ENCODE measurements around the gene FSIP1. TPM values are rescaled to one million over a fixed set of nuclear protein-coding genes. Genes with fewer than 3 reads are reported as not detected.

Gene FSIP1
- total RNA-seq, 1 donor from 2014 or later: 1.6 TPM

GRCh38 chr15:39585389-39585841 lies 197.2 kb downstream of the FSIP1 start:
- Mint-ChIP-seq H3K4me3 (ENCODE audit: low read depth) (no peak overlapping the region), H3K4me1 (ENCODE audit: low read depth) (peaks cover 22% of the 10 kb centered on the region), H3K27me3 (peaks cover 7% of the 10 kb centered on the region), H3K27ac (no peak overlapping the region), H3K9me3 (ENCODE audit: low read depth) (no peaks in the 10 kb centered on the region), H3K36me3 (ENCODE audit: insufficient read depth) (peaks cover 9% of the 10 kb centered on the region)
- TF ChIP-seq CTCF (IDR thresholded peaks at IDR 0.05; ENCODE audit: unreplicated experiment): no peak
- DNase-seq (ENCODE audit: low spot score, unreplicated experiment): no peak

- Mint-ChIP-seq H3K27ac (no peak overlapping the region), H3K4me1 (ENCODE audit: low read depth) (peaks cover 23% of the 10 kb centered on the region), H3K36me3 (ENCODE audit: insufficient read depth) (peaks cover 8% of the 10 kb centered on the region), H3K9me3 (ENCODE audit: low read depth) (no peaks in the 10 kb centered on the region), H3K4me3 (ENCODE audit: low read depth) (no peak overlapping the region), H3K27me3 (peaks cover 7% of the 10 kb centered on the region)
- TF ChIP-seq CTCF (IDR thresholded peaks at IDR 0.05; ENCODE audit: unreplicated experiment): no peak
- no peak for DNase-seq (ENCODE audit: low spot score, unreplicated experiment)
These were observed 197.8 kb downstream of the FSIP1 start for GRCh38 chr15:39584662-39585388.

GRCh38 chr15:39584266-39584659 lies 198.4 kb downstream of the FSIP1 start:
- peaks cover 8% of the 10 kb centered on the region for H3K27me3 Mint-ChIP-seq
- H3K9me3 Mint-ChIP-seq (ENCODE audit: low read depth): no peaks in the 10 kb centered on the region
- H3K36me3 Mint-ChIP-seq (ENCODE audit: insufficient read depth): peaks cover 8% of the 10 kb centered on the region
- no peak overlapping the region for H3K4me3 Mint-ChIP-seq (ENCODE audit: low read depth)
- H3K27ac Mint-ChIP-seq: no peak overlapping the region
- DNase-seq (ENCODE audit: low spot score, unreplicated experiment): no peak
- peaks cover 27% of the 10 kb centered on the region for H3K4me1 Mint-ChIP-seq (ENCODE audit: low read depth)
- no peak for TF ChIP-seq CTCF (IDR thresholded peaks at IDR 0.05; ENCODE audit: unreplicated experiment)

GRCh38 chr15:39583596-39584265 lies 198.9 kb downstream of the FSIP1 start:
- TF ChIP-seq CTCF (IDR thresholded peaks at IDR 0.05; ENCODE audit: unreplicated experiment): peak; percentile 26
- Mint-ChIP-seq H3K4me3 (ENCODE audit: low read depth) (no peak overlapping the region), H3K36me3 (ENCODE audit: insufficient read depth) (peaks cover 5% of the 10 kb centered on the region), H3K9me3 (ENCODE audit: low read depth) (no peaks in the 10 kb centered on the region), H3K27ac (no peak overlapping the region), H3K27me3 (peaks cover 13% of the 10 kb centered on the region), H3K4me1 (ENCODE audit: low read depth) (peaks cover 30% of the 10 kb centered on the region)
- no peak for DNase-seq (ENCODE audit: low spot score, unreplicated experiment)

GRCh38 chr15:39582977-39583595 lies 199.6 kb downstream of the FSIP1 start:
- Mint-ChIP-seq H3K27ac (no peak overlapping the region), H3K27me3 (peaks cover 20% of the 10 kb centered on the region), H3K4me3 (ENCODE audit: low read depth) (no peak overlapping the region), H3K9me3 (ENCODE audit: low read depth) (no peaks in the 10 kb centered on the region), H3K36me3 (ENCODE audit: insufficient read depth) (peaks cover 5% of the 10 kb centered on the region), H3K4me1 (ENCODE audit: low read depth) (peaks cover 30% of the 10 kb centered on the region)
- no peak for DNase-seq (ENCODE audit: low spot score, unreplicated experiment)
- no peak for TF ChIP-seq CTCF (IDR thresholded peaks at IDR 0.05; ENCODE audit: unreplicated experiment)
